ENCODE results near the gene CCDC74A. TPM values are rescaled to one million over a fixed set of nuclear protein-coding genes. Genes with fewer than 3 reads are reported as not detected.

The CCDC74A gene
- total and polyA plus RNA-seq, 2 donors from 2014 or later (not counting 2 experiments from before 2014, with no cell fraction given), result 11.7 to 14.1 TPM

Other genes starting within 250 kb of the CCDC74A start
- gene RAB6D, start 163.7 kb upstream of the CCDC74A start, total RNA-seq, result 0.07 TPM in 2 replicates
- gene RAB6D, start 163.7 kb upstream of the CCDC74A start, polyA plus RNA-seq, result 0.03 TPM in 1 of 2 replicates, not detected in the other
- gene TUBA3D, start 51.8 kb upstream of the CCDC74A start, total RNA-seq, result not detected in 2 replicates
- gene TUBA3D, start 51.8 kb upstream of the CCDC74A start, polyA plus RNA-seq, result not detected in 2 replicates
- gene MZT2A, start 35.5 kb upstream of the CCDC74A start, total RNA-seq, result 206 and 383 TPM in 2 replicates
- 197 and 467 TPM in 2 replicates for gene MZT2A, start 35.5 kb upstream of the CCDC74A start, polyA plus RNA-seq

Data from foreskin keratinocyte (primary cell).